NCI-H1092 treated with DMSO at 0.1 percent for 48 hours (cell line): Measurements from ENCODE around the gene SHLD1.
"Not testable (repeated sequence)": the region's sequence is repeated elsewhere in the genome, so short reads cannot be mapped to it uniquely, and the experiment has no call there.

Experiments used
- DNase-seq: peaks from one replicate; lab custom pipeline; 2025; lab: John Stamatoyannopoulos, UW

SHLD1 gene

DNA sequence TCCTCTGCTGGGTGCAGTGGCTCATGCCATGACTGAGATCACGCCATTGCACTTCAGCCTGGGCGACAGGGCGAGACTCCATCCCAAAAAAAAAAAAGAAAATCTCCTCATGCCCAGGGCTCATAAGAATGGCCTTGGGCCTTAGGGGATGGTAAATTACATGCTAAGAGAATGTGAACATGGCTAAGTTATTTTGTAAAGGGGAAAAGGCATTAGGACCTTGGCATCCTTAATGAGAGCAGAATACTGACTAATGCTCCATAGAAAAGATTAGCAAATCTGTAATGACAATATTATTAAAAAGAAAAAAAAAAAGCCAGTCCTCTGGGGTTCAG, 12.6 kb upstream of the SHLD1 start:
- DNase-seq, result no peak

DNA sequence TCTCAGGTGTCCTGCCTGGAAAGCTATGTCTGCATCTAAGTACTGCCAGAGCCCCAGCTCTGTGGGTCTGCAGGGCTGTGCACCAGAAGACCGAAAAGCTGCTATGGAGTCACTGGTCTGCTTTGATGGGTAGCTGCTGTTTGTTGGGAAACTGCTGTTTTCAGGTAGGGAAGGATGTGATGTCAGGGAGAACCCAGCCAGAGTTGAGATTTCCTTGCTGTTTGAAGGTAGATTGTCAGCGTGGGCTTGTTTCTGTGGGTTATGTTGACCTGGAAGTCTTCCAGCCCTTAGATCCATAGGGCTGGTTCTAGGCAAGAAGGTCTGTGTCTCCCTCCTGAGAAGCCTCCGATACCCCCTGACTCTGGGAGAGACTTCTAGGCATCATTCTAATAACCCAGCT, 12.2 kb upstream of the SHLD1 start:
- no peak for DNase-seq

DNA sequence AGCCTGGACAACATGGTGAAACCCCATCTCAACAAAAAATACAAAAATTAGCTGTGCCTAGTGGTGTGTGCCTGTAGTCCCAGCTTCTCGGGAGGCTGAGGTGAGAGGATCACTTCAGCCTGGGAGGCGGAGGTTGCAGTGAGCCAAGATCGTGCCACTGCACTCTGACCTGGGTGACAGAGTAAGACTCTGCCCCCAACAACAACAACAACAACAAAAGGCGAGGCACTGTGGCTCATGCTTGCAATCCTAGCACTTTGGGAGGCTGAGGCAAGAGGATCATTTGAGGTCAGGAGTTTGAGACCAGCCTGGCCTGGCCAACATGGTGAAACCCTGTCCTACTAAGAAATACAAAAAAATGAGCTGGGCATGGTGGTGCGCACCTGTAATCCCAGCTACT, 9.6 kb upstream of the SHLD1 start:
- not testable (repeated sequence) for DNase-seq

DNA sequence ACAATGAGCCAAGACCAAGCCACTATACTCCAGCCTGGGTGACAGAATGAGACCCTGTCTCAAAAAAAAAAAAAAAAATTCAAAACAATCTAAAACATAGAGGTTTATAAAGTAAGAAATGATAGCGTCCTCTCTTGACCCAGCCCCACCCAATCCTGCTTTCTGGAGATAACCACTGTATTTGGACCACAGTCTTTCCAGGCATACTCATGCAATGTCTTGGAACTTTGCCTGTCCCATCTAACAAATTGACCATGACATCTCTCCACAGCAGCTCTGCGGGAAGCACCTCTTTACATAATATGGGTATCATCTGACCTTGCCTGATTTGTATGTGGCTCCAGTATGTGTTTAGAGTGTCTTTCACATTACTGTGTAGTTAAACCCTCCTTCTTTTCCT, 9.1 kb upstream of the SHLD1 start:
- no peak for DNase-seq

DNA sequence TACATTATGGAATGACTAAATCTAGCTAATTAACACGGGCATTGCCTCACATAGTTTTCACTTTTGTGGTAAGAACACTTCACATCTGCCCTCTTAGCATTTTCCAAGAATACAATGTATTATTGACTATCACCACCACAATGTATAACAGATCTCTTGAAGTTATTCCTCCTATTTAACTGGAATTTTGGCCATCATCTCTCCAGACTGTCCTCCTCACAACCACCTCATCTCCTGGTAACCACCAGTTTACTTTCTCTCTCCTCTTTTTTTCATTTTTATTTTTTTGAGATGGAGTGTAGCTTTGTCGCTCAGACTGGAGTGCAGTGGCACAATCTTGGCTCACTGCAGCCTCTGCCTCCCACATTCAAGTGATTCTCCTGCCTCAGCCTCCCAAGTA, 8.2 kb upstream of the SHLD1 start:
- no peak for DNase-seq

DNA sequence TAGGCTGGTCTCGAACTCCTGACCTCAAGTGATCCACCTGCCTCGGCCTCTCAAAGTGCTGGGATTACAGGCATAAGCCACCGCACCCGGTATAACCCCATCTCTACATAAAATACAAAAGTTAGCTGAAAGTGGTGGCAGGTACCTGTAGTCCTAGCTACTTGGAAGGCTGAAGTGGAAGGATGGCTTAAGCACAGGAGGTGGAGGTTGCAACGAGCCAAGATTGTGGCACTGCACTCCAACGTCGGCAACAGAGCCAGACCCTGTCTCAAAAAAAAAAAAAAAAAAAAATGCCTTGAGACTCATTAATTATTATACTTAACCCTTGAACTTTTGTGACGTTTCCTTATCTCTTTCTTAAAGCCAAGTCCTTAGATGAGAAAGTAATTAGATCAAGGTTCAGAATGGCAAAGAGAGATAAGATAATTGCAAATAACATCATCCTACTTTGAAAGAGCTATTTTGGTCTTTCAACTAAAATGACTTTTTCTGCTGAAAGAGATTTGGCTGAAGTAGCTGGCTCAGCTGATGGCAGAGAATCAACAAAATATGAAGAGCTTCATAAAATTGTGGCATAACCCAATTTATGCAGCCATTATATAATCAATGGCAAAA, 4.7 kb upstream of the SHLD1 start:
- no peak for DNase-seq

DNA sequence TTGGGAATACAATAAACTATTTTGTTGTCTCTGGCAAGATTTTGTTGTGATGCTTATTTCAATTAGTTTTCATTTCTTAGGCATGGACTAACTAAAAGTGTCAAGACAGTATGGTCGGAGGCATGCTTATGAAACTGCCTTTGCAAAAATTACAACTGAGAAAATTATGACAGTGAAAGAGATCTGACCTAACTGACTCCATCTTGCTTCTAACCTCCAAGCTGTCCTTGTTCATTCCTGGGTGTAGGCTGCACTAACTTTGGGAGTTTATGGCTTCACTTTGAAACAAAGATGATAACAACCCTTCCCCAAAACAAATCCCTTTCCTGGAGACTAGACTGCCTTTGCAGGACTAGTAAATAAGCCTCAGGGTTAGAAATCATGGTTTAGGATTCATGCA, 4.1 kb upstream of the SHLD1 start:
- DNase-seq, result no peak

DNA sequence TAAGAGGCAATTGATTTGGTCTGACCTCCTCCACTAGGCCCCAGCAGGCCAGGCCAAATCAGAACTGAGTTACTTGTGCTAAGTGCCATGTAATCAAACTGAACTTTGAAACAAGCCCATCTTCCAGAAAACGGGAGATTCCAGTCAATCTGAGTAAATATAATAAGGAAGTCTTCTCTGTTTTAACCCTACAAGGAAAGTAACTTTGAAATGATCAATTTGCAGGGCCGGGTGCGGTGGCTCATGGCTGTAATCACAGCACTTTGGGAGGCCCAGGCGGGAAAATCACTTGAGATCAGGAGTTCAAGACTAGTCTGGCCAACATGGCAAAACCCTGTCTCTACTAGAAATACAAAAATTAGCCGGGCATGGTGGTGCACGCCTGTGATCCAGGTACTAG, 2.0 kb upstream of the SHLD1 start:
- DNase-seq, result no peak

DNA sequence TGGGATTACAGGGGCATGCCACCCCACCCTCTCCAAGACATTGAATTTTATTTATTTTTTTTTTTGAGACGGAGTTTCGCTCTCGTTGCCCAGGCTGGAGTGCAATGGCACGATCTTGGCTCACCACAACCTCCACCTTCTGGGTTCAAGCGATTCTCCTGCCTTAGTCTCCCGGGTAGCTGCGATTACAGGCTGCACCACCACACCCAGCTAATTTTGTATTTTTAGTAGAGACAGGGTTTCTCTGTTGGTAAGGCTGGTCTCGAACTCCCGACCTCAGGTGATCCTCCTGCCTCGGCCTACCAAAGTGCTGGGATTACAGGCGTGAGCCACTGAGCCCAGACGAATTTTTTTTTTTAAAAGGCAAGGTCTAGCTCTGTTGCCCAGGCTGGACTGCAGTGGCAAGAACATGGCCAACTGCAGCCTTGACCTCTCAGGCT, 669 bp upstream of the SHLD1 start:
- not testable (repeated sequence) for DNase-seq

DNA sequence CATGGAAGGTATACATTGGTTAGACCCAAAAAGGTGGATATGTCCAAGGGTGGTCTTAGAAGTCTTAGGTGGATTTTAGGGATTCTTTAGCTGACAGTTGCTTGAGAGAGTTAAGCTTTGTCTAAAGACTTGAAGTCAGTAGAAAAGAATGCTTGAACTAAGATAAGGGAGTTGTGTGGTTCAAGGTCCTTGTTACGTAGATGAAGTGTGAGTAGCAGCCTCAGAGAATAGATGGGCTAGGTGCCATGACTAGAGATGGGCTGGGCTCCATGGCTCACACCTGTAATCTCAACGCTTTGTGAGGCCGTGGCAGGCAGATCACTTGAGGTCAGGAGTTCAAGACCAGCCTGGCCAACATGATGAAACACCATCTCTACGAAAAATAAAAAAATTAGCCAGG, 1.7 kb downstream of the SHLD1 start:
- no peak for DNase-seq

DNA sequence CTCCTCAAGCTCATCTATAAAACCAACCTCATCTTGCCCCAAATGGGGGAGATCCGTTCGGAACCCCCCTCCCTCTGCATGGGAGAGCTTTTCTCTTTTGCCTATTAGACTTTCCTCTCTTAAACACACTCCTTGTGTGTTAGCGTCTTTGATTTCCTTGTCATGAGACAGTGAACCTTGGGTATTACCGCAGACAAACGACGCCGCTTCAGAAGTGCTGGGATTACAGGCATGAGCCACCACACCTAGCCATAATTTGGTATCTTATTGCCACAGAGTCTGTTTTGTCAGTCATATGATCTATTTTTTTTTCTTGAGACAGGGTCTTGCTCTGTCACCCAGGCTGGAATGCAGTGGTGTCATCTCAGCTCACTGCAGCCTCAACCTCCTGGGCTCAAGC, 3.6 kb downstream of the SHLD1 start:
- no peak for DNase-seq

DNA sequence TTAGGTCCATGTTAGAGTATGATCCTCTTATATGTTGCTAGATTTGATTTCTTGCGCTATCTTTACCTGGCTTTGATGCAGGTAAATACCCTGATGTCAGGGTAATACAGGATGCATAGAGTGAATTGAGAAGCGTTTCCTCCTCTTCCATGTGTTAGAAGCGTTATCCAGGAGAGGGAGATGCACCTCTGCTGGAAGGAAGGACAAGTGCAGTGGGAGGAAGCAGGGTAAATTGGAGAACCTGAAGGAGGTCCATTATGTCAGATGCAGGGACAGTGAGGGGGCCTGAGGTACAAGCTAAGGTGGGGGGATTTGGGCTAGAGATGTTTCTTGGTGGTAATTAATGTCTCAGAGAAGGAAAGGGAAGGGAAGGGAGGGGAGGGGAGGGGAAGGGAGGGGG, 7.7 kb downstream of the SHLD1 start:
- no peak for DNase-seq

DNA sequence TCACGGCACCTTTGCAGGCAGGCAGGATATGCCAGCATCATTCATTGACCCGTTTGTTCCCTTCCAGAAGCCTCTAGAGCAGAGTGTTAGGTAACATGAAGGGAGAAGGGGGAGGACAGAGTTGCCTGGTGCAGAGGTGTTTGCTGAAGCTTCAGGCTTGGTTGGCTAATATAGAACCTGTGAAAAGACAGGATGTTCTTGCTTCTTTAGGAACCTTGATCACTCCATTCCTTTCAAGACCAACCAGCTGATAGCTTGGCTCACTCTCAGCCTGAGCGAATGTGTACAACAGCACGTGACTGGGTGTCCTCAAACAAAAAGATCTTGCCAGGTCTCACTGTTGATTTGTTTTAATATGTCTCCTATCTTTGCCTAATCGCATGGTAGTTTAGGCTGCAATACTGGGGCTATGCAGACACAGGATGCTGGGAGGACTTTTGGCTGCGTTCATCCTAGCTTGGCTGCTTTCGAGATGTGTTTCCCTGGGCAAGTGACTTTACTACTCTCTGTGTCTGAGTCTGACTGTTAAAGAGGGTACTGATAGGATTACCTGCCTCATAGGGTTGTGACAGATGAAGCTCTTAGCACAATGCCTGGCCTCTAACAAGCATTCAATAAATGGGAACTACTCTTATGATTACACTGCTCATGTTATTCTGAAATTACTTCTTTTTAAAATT, 16.0 kb downstream of the SHLD1 start:
- DNase-seq, result no peak

DNA sequence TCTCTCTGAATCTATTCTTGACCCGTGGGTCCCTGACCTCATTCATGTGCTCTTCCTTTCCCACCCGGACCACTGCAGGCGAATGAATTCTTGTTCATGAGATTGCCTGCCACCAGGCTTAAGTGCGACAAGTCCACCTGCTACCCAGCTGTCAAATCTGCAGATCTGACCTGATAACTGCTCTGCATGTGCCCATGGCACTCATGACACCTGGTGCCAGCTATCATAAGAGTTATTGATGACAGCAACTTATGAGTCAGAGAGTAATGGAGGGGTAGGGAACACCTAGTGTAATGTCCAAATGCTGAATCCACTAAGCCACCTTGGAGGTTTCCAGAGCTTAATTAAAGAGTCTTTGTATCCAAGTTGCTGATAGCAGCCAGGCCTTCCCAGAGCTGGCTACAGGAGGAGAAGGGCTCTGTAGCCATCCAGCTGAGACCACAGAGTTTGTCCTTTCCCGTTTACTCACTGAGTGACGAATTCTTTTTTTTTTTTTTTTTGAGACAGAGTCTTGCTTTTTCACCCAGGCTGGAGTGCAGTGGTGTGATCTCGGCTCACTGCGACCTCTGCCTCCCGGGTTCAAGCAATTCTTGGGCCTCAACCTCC, 17.4 kb downstream of the SHLD1 start:
- DNase-seq, result no peak

DNA sequence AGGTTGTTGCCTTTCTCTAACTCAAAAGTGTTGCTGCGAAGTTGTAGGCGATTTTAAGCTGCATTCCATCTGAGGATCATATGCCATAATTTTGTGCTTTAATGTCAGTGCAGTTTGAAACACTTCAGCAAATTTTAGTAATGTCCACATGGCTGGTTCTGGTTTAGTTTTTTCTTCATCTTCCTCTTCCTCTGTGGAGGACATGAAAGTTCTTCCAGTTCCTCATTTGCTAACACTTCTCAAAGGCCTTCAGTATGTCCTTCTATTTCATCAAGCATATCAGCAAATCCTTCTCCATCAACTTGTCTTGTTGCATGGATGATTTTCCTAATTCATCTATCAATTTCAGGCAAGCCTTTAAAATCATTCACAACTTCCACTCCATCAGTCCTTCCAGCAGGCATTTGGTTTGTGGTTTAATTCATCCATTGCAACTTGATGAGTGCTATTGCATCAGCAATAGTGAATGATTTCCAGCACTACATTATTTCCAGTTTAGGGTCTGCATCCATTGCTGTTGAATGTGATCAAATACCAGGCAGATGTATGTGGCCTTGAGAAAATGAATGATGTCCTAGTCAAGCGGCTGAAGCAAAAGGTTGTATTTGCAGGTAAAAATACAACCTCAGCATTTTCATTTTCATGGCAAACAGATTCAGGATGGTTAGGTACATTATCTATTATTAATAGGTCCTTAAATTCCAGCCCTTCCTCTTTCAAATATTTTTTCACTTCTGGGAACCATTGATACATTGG, 20.2 kb downstream of the SHLD1 start:
- DNase-seq, result no peak

DNA sequence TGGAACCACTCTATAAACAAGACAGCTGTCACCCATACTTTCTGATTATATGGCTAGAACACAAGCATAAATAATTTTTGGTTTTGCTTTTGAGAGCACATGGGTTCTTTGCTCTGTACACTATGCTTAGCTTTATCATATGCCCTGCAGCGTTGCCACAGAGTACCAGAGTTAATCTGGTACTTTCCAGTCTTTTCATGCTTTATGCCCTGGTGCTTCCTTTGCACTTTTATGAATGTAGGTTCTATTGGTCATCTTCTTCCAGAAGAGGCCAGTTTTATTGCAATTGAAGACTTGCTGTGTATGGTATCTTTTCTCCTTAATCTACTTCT, 20.8 kb downstream of the SHLD1 start:
- no peak for DNase-seq

DNA sequence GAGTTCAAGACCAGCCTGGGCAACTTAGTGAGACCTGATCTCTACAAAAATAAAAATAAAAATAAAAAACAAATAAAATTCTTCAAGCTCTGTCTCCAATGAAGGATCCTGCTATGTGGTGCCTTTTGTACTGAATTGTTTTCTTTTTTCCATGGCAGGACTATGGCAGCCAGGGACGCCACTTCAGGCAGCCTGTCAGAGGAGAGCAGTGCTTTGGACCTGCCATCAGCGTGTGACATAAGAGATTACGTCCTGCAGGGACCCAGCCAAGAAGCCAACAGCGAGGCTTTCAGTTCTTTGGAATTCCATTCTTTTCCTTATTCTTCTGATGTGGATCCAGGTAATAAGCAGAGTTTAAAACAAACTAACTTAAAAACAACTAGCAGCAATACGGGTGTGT, 22.5 kb downstream of the SHLD1 start:
- DNase-seq, result no peak

DNA sequence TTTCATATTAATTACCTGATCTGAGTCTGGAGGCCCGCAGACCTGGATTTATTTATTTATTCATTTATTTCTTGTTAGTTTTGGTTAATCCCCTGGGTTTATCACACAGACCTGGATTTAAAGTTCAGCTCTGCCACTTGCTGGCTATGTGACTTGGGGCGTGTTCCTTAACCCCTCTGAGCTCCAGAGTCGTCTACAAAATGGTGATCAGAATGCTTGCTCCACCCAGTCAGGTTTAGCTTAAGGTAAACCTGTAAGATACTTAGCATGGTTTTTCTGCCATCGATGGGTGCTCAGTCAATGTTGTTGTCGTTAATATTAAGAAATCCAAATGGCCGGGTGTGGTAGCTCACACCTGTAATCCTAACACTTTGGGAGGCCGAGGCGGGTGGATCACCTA, 23.4 kb downstream of the SHLD1 start:
- DNase-seq, result no peak

DNA sequence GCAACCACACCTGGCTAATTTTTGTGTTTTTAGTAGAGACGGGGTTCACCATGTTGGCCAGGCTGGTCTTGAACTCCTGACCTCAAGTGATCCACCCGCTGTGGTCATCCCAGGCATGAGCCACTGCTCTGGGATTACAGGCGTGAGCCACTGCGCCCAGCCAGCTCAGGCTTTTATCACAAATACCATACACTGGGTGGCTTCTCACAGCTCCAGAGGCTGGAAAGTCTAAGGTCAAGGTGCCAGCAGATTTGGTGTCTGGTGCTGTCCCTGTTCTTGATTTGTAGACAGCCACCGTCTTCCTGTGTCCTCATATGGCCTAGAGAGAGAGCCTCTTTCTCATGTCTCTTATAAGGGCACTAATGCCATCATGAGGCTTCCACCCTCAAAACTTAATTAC, 25.9 kb downstream of the SHLD1 start:
- DNase-seq, result no peak

DNA sequence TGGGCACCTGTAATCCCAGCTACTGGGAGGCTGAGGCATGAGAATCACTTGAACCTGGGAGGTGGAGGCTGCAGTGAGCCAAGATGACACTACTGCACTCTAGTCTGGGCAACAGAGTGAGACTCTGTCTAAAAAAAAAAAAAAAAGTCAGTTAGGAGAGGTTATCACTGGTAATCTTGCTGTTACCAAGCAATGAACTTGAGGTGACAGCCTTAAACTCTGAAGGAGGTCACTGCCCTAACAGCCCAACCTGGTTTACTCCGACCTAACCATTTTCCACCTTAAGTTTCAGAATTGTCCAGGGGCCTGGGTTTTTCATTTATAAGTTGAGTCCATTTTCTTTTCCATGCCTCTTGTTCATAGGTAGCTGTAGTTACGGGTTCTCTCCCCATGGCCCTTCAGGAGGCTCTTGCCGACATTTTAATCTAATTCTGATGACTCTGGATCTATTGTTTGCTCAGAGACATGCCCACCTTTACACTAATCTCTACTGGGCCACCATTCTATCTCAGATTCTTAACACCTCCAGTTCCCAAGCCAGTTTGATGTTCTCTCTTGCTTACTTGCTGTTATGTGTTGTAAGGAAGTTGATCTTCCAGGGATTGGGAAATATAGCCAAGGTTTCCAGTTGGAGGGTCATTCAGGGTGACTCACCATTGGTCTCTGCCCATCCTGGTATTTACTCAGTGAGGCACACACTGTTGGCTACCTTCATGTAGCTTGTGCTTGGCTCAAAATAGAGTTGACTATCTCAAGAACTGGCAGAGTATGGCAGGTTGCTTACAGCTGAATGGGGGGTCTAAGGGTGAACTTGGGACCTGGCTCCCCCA, 29.1 kb downstream of the SHLD1 start:
- no peak for DNase-seq

DNA sequence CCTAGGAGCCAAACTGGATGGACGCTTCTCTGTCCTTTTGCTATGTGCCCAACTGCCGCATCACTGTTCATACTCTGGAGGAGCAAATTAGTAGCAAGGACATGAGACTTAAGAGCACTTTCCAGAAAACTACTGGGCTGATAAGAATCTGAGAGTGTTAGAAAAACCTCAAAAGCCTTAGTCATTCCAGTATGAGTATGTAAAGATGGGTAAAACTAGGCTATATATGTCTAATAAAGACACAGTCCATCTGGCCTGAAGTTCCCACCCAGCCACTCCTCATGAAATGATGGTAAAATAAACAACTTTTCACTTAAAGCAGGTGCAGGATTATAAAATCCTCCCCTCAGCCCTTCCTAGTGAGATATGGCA, 30.6 kb downstream of the SHLD1 start:
- no peak for DNase-seq

DNA sequence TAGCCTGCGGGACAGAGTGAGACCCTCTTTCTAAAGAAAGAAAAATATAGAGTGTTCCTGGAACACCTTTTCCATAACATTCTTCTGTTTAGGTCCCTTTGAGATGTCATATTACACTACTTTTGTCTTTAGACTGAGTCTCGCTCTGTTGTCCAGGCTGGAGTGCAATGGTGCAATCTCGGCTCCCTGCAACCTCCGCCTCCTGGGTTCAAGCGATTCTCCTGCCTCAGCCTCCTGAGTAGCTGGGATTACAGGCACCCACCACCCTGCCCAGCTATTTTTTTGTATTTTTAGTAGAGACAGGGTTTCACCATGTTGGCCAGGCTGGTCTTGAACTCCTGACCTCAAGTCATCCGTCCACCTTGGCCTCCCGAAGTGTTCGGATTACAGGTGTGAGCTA, 31.2 kb downstream of the SHLD1 start:
- DNase-seq, result not testable (repeated sequence)
